ENCODE data around the gene BMP6. TPM values are rescaled to one million over a fixed set of nuclear protein-coding genes. Genes with fewer than 3 reads are reported as not detected.

The BMP6 gene
- total RNA-seq, 1 experiment from 2014 or later = 13.6 TPM

- no TSS peak for BruUV-seq (replicated peaks)
- intact Hi-C loops (cut with micrococcal nuclease; ENCODE audit: unreplicated experiment) = no loop called here
- in situ Hi-C loops (cut with HindIII; ENCODE audit: low pct_unique_long_range_greater_than_20kb, low sequenced_read_pairs) = no loop called here
- H3K27me3 ChIP-seq (ENCODE audit: control insufficient read depth, insufficient read depth, low read length) = no peaks in the 10 kb centered on the region
- ChIA-PET POLR2A (no interaction called here), CTCF (no interaction called here)
- H3K4me3 ChIP-seq (ENCODE audit: low read depth in 2 of 2, low read length in 2 of 2) = no peak overlapping the region
- TF ChIP-seq TCF7L2 (IDR thresholded peaks at IDR 0.05; ENCODE audit: low read depth, low read length) = no peak
- TF ChIP-seq POLR2AphosphoS5 (IDR thresholded peaks at IDR 0.05; ENCODE audit: low read depth, low read length) = no peak
- TF ChIP-seq CTCF (IDR thresholded peaks at IDR 0.05) = no peak
- no peak for TF ChIP-seq REST (IDR thresholded peaks at IDR 0.05; ENCODE audit: insufficient read depth in 1 of 2, low read depth in 2 of 2, low read length in 1 of 2)
- no peak for TF ChIP-seq SIN3A (IDR thresholded peaks at IDR 0.05; ENCODE audit: borderline replicate concordance, insufficient read depth, low read depth, low read length)
- no peaks in the 10 kb centered on the region for H3K4me1 ChIP-seq (ENCODE audit: control insufficient read depth, insufficient read depth, low read length)
- H3K27ac ChIP-seq (ENCODE audit: low read length) = no peak overlapping the region
- H3K9me3 ChIP-seq (ENCODE audit: control insufficient read depth, insufficient read depth, low read depth, low read length) = no peaks in the 10 kb centered on the region
- DNase-seq (ENCODE audit: low read depth, low spot score) (no peak), ATAC-seq (no peak)
- H3K36me3 ChIP-seq (ENCODE audit: control insufficient read depth, insufficient read depth, low read length) = no peaks in the 10 kb centered on the region
These were observed 95.5 kb downstream of the BMP6 start for GRCh38 chr6:7821426-7821825.

- CTCF ChIA-PET = no interaction called here
- H3K4me3 ChIP-seq (ENCODE audit: low read depth in 2 of 2, low read length in 2 of 2) = no peak overlapping the region
- DNase-seq (ENCODE audit: low read depth, low spot score) = no peak
- BruUV-seq (replicated peaks) = no TSS peak
- in situ Hi-C loops (cut with HindIII; ENCODE audit: low pct_unique_long_range_greater_than_20kb, low sequenced_read_pairs) (no loop called here), intact Hi-C loops (cut with micrococcal nuclease; ENCODE audit: unreplicated experiment) (no loop called here)
- ATAC-seq = no peak
- TF ChIP-seq POLR2AphosphoS5 (IDR thresholded peaks at IDR 0.05; ENCODE audit: low read depth, low read length) = no peak
- POLR2A ChIA-PET = no interaction called here
- H3K9me3 ChIP-seq (ENCODE audit: control insufficient read depth, insufficient read depth, low read depth, low read length) = no peaks in the 10 kb centered on the region
- H3K4me1 ChIP-seq (ENCODE audit: control insufficient read depth, insufficient read depth, low read length) = no peaks in the 10 kb centered on the region
- H3K27ac ChIP-seq (ENCODE audit: low read length) = no peak overlapping the region
- H3K36me3 ChIP-seq (ENCODE audit: control insufficient read depth, insufficient read depth, low read length) = no peaks in the 10 kb centered on the region
- no peaks in the 10 kb centered on the region for H3K27me3 ChIP-seq (ENCODE audit: control insufficient read depth, insufficient read depth, low read length)
These were observed 97.7 kb downstream of the BMP6 start for GRCh38 chr6:7823552-7823951.

- H3K4me1 ChIP-seq (ENCODE audit: control insufficient read depth, insufficient read depth, low read length) = no peaks in the 10 kb centered on the region
- no TSS peak for BruUV-seq (replicated peaks)
- no peak overlapping the region for H3K27ac ChIP-seq (ENCODE audit: low read length)
- in situ Hi-C loops (cut with HindIII; ENCODE audit: low pct_unique_long_range_greater_than_20kb, low sequenced_read_pairs) (no loop called here), intact Hi-C loops (cut with micrococcal nuclease; ENCODE audit: unreplicated experiment) (no loop called here)
- H3K9me3 ChIP-seq (ENCODE audit: control insufficient read depth, insufficient read depth, low read depth, low read length) = no peaks in the 10 kb centered on the region
- DNase-seq (ENCODE audit: low read depth, low spot score) = no peak
- ChIA-PET POLR2A (no interaction called here), CTCF (no interaction called here)
- TF ChIP-seq TCF7L2 (IDR thresholded peaks at IDR 0.05; ENCODE audit: low read depth, low read length) (no peak), CTCF (IDR thresholded peaks at IDR 0.05) (no peak), REST (IDR thresholded peaks at IDR 0.05; ENCODE audit: insufficient read depth in 1 of 2, low read depth in 2 of 2, low read length in 1 of 2) (no peak), SIN3A (IDR thresholded peaks at IDR 0.05; ENCODE audit: borderline replicate concordance, insufficient read depth, low read depth, low read length) (no peak), POLR2AphosphoS5 (IDR thresholded peaks at IDR 0.05; ENCODE audit: low read depth, low read length) (no peak)
- H3K36me3 ChIP-seq (ENCODE audit: control insufficient read depth, insufficient read depth, low read length) = no peaks in the 10 kb centered on the region
- no peaks in the 10 kb centered on the region for H3K27me3 ChIP-seq (ENCODE audit: control insufficient read depth, insufficient read depth, low read length)
- no peak for ATAC-seq
- no peak overlapping the region for H3K4me3 ChIP-seq (ENCODE audit: low read depth in 2 of 2, low read length in 2 of 2)
These were observed 100.1 kb downstream of the BMP6 start for GRCh38 chr6:7825986-7826385.
